Stomach (tissue), 4 donors: ENCODE results near the gene SPCS3.

ENCODE experiments used
- POLR2A ChIP-seq, 4 donors: fragments of 450-650 bp; IDR thresholded peaks; one replicate each; pipeline ENCODE4 v1.6.1; 2016; ENCODE audit warnings: antibody characterized with exemption in 4 of 4, control low read depth in 2 of 4, mild to moderate bottlenecking in 1 of 4, moderate library complexity in 1 of 4
- POLR2AphosphoS5 ChIP-seq, 3 donors: sonication (generic); formaldehyde crosslinking; IDR thresholded peaks; one replicate each; pipeline ENCODE4 v1.6.1; 2016; ENCODE audit warnings: antibody characterized with exemption in 3 of 3

GRCh38 chr4:176380352-176381157 lies 60.8 kb downstream of the SPCS3 start:
- TF ChIP-seq POLR2A (IDR thresholded peaks at IDR 0.05) (no peak), POLR2AphosphoS5 (IDR thresholded peaks at IDR 0.05) (no peak)
